ENCODE data around the gene MEF2A.

Gene MEF2A

DNA sequence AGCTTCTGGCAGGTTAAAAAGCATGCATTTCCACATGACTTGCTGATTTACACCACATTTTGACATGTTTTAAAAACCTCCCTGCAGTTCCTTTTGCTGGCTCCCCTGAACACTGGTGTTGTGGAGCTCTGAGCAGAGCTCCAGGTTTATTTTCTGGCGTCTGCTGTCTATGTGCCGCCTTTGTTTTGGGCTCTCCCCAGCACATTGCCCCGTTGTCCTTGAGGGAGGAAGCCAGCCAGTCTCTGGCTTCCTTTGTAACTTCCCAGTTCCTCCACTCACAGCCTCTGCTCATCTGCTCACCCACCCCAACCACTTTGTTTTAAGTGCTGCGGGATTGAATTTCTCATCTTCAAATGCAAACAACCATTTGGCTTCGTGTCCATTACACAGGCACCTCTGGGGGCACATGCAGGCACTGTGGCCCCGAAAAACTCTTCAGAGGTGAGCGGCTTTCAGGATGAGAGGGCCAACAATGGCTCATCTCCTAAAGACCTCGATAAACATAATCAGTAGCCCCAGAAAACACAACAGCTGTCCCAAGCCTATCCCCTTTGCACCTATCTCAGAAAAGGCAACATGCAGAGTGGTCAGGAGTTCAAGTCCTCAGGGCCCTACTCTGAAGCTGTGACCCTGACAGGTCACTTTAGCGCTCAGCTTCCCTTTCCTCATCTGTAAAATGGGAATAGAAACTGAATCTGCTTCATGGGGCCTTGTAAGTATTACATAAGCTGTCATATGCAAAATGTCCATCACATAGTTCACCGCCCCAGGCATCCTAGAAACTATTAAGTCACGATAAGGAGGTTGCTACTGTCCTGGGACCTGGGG lies 1.3 kb upstream of the MEF2A start:
- no peak for DNase-seq

DNA sequence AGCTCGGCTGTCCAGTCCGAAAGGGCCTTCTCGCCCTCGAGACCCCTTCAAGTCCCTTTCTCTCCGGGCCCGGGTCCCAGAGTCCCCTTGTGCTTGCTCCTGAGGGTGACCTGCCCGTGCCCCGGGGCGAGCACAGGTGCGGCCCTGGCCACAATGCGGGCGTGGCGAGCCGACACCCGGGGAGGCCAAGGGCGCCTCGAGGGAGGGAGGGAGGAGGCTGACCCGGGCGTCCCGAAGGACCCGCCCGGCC lies 810 bp upstream of the MEF2A start:
- no peak for DNase-seq

DNA sequence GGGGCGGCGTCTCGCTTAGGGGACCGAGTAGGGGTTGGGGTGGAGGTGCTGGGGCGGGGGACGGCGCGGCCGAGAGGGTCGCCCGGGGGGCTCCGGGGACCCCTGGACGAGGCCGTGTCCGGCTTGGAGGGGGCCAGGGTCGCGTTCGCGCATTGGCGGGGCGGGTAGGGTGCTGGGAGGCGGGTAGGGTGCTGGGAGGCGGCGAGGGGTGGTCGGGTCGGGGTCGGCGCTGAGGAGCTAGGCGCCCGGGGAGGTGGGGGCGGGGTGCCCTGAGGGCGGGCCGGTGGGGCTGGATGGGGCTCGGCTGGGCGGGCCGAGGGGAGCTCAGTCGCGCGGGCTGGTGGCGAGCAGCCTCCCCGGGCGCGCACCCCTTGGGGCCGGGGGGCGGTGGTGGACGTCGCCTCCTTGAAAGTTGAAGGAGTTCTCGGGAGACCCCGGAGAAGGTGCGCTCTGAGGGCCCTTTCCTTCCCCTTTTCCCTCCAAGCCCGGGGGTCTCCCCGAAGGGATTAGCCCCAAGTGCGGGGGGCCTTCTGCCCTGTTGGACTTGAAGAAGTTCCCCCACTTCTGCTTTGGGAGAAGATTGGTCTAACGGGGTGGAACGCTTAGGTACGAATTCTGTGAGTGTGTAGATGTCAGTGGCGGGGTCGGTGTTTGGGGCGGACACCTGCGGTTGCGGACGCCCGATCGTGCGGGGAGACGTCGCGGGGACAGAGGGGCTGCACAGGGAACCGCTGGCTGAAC lies 543 bp downstream of the MEF2A start:
- no peak for DNase-seq

DNA sequence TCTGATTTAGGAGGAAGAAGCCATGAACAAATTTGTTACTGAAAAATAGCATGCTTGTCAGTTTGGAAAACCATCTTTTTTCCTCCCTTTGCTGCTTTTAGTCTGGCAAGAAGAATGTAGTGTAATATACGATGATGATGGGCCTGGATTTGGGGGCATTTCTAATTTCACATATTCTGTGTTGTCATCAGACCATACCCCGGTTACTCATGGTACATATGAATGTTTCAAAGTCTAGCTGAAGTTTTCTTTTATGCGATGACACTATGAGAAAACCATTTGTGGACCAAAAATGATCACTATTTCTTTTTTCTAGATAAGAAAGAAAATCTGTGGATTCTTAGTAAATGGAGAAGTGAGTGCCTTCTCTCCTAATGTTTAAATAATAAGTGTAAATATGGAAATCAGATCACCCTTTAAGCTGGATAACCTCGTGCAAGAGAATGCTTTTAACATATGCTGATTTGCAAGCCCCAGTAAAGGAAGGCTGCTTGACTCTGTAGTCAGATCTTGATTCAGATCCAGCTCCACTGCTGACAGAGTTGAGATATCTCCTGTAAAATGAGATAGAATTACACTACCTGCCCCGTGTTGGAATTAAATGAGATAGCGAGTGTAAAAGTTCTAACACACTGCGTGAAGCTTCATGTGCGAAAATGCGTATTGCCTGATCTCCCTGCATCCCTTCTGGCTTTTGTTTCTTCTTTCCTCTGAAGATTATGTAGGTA lies 3.0 kb downstream of the MEF2A start:
- DNase-seq = no peak

DNA sequence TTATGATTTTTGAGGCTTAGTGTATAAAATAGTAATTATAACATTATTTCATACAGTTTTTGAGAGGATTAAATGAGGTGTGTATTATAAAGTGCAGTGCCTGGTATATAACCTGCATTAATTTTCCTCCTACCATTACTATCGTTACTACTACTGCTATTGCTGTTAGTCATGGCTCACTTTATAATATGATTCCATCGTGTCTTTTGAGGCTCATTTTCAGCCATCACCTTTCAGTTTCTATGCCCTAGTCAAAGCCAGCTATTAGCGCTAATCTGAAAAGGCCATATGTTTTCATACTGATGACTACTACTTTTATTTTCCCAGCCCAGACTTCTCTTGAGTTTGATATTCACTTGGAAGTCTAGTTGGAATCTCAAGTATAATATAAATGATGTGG lies 5.5 kb downstream of the MEF2A start:
- no peak for DNase-seq

DNA sequence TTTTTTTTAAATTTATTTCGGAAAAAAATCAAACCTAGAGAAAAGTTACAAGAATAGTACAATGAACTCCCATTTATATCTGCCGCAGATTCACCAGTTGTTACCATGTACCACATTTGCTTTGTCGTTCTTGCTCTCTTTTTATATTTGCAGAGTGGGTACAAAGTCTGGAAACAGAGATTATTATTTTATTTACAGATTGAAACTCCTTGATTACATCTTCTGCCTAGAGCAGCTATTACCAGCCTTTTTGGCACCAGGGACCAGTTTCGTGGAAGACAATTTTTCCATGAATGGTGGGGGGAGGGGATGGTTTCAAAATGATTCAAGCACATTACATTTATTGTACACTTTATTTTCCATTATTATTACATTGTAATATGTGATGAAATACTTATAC lies 8.3 kb downstream of the MEF2A start:
- DNase-seq = no peak

DNA sequence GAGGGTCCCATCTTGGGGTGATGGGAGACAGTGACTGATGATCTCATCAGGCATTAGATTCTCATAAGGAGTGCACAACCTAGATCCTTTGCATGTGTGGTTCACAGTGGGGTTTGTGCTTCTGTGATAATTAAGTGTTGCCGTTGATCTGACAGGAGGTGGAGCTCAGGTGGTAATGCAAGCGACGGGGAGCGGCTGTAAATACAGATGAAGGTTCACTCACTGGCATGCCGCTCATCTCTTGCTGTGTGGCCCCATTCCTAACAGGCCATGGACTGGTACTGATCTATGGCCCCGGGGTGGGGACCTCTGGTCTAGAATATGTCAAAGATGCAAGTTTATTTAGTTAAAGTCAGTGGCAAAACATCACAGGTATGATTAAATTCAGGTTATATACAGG lies 8.7 kb downstream of the MEF2A start:
- DNase-seq = peak; percentile 21 to 68

DNA sequence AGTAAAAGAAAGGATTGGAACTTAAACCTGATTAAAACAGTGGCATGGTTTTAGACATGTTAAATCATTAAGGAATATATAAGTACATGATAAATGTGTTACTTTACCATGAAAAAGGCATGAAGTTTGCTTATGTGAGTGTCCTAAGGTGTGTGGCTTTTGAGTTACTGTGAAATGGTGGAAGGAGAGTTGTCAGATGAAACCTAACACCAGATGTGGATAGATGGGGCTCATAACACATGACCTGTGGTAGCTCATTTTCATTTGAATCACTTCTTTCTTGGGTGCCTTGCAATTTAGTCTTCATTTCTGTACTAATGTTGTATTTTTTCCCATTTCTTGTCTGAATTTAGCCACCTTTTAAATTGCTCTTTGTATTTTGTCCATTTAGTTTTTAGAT lies 13.0 kb downstream of the MEF2A start:
- no peak for DNase-seq

DNA sequence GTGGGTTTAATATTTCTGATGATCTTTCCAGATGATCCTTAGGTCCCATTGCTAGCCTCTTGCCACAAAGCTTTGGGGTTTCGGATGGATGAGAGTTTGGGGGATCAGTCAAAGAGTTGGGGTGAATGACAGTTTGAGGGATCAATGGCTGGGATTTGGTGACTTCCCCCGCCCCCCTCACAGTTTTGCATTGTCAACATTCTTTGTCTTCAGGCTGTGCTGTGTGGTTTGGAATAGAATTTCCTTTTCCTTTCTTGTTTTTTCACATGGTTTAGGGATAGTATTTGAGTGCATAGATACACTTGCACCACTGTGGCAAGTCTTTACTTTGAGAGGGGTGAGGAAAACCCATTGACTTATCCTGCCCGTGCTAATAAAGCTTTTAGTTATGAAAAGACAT lies 14.3 kb downstream of the MEF2A start:
- DNase-seq = no peak

DNA sequence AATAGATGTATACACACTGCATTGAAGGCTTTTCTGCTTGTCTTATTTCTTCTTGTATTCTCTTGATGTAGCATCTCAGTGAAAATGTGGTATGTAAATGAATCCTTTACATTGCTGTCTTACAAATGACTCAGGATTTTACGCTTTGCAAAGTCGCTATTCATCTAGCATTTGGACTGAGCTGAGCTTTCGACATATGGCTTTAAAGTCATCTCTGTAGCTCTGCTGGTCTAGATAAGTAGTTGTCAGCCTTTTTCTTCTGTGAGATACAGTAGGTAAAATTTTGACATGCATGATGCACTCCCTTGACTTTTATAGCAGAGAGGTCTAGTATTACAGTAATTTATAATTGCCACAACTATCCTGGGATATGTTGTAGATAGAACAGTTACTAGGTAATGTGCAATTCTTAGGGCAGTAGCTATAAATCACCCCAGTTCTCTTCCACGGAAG lies 16.8 kb downstream of the MEF2A start:
- no peak for DNase-seq

DNA sequence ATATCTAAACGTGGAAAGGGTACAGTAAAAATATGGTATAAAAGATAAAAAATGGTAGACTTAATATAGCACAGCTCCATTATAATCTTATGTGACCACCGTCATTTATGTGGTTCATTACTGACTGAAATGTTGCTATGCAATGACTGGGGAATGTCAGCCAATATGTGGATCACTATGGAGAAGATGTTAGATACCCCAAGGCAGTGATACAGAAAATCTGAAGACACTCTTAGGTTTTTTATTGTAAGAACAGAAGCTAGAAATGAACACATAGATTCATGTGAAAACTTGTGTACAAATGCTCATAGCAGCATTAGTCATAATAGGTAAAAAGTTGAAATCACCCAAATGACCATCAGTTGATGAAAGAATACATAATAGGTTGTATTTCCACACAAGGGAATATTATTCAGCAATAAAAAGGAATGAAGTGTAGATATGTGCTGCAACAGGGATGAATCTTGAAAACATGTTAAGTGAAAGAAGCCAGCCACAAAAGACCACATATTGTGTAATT lies 18.4 kb downstream of the MEF2A start:
- DNase-seq = no peak

DNA sequence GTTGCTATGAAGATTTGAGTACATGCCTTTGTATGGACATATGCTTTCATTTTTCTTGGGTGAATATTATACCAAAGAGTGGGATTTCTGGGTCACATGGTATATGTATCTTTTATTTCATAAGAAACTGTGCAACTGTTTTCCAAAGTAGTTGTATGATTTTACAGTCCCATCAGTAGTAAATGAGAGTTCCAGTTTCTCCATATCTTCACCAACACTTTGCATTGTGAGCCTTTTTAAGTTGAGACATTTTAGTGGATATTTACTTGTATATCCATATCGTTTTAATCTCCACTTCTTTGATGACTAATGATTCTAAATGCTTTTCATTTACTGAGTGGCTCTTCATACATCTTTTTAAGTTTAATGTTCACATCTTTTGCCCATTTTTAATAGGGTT lies 20.3 kb downstream of the MEF2A start:
- no peak for DNase-seq

DNA sequence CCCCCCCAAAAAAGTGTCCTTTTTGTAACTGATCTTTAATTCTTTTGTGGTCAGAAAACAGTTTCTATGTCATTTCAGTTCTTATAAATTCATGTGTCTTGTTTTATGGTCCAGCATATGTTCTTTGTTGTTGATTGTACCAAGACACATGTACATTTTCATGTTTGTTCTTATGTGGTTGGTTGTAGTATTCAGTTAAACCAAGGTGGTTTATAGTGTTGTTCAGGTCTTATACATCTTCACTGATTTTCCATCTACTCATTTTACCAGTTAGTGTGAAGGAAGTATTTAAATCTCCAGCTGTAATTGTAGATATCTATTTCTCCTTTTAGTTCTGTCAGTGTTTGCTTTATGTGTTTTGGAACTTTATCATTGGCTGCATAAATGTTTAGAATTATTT lies 24.0 kb downstream of the MEF2A start:
- no peak for DNase-seq

DNA sequence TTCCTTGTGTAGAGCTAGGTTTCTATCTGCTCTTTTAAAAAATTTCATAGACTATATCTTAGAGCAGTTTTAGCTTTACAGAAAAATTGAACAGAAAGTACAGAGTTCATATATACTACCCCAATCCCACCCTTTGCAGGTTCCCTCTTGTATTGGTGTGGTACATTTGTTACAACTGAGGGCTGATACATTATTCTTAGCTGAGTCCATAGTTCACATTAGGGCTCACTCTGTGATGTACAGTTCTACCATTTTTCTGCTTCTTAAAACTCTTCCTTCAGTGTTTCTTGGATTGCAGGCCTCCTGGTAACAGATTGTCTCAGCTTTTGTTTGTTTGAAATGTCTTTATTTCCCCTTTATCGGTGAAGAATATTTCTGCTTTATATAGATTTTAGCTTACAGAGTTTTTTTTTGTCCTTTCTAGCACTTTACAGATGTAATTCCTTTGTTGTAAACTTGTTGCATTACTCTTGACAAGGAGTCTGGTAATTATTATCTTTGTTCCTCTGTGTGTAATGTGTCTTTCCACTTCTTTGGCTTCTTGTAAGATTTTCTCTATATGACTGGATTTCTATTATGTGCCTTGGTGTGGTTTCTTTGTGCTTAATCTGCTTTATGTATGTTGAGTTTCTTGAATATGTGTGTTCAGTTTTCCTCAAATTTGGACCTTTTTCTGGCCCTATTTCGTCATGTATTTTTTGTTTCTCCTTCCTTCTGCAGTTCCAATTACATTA lies 25.3 kb downstream of the MEF2A start:
- DNase-seq = no peak

DNA sequence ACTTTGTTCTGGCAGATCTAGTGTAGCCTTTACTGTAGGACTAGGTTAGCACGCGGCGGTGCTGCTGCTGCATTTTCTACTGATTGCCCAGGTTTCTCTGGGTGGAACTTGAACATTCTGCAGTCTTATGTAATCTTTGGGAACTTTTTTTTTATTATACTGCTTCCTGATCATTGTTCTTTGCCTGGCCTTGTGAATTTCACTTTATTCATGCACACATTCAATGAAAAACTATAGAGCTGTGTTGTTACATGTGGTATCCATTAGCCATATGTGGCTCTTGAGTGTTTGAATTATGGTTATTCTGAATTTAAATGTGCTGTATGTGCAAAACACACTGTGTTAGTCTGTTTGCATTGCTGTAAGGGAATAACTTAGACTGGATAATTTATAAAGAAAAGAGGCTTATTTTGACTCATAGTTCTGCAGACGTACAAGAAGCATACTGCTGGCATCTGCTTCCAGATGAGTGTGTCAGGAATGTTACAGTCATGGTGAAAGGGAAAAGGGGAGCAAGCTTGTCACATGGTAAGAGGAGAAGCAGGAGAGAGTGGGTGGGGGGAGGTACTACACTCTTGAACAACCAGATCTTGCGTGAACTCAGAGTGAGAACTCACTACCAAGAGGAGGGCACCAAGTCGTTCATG lies 26.5 kb downstream of the MEF2A start:
- DNase-seq = no peak

DNA sequence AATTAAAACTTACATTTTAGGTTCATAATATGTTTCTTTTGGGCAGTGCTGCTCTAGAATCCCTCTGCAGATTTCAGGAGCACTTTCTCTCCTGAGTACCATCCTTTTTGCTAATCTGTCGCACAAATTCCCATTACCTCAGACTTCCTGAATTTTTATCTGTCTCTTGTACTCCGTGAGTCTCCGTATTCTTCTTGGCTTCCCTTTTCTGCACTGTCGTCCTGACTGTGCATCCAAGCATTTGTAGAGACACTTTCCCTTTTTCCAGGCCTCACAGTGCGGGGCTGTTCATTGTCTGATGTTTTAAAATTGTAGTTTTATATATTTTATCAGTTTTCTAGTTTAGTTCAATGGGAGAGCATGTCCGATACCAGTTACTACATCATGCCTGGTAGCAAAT lies 27.3 kb downstream of the MEF2A start:
- DNase-seq = no peak

DNA sequence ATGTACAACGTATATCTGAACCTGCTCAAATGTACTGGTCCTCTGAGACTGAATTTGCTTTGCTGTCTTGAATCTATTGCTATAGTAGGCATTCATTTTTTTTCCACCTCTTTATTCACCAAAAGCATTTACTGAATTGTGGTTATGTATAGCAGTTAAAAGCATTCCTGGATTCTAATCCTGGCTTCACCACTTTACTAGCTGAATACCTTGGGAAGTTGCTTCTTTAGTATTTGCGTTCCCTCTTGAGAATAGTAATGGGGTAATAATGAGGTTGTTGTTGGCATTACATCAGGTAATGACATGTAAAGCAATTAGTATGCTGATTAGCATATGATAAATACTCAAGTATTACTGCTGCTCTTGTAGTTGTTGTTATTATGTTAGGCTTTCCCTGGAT lies 29.1 kb downstream of the MEF2A start:
- no peak for DNase-seq

DNA sequence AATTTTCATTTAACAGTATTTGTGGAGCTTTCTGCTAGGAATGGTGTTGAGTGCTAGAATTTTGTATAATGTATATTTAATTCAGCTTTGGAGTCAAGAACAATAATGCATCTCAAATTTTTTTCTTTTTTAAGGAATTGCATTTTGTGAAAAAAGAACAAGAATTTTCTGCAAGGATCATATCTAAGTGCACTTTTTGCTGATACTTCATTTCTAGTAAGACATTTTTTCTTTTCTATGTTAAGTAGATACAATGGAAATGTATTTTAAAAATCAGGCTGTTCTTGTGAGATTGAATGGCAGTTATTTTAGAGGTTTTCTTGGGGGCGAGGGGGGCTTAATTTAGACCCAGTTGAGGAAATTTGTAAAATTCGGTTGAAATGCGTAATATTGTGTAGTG lies 32.5 kb downstream of the MEF2A start:
- no peak for DNase-seq

DNA sequence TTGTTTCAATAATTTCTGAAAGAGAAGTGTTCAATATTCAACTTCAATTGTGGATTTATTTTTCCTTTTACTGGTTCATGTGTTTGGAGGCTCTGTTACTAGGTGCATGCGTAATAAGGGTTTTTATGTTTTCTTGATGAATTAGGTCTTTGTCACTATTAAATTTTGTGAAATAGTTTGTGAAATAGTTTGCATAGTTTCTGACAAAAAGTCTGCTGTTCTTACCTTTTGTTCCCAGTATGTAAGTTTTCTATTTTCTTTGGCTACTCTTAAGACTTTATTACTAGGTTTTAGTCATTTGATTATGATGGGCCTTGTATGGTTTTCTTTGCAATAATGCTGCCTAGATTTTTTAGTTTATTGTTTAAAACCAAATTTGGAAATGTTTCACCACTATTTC lies 38.0 kb downstream of the MEF2A start:
- DNase-seq = no peak

DNA sequence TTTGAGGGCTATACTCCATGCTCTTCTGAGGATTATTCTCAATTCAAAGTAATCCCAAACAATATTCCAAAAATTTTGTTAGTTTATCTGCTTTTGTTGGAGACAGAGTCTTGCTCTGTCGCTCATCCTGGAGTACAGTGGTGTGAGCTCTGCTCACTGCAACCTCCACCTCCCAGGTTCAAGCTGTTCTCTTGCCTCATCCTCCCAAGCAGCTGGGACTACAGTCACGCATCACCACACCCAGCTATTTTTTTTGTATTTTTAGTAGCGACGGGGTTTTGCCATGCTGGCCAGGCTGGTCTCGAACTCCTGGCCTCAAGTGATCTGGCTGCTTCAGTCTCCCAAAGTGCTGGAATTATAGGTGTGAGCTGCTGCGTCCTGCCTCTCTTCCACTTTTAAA lies 39.1 kb downstream of the MEF2A start:
- DNase-seq = no peak

DNA sequence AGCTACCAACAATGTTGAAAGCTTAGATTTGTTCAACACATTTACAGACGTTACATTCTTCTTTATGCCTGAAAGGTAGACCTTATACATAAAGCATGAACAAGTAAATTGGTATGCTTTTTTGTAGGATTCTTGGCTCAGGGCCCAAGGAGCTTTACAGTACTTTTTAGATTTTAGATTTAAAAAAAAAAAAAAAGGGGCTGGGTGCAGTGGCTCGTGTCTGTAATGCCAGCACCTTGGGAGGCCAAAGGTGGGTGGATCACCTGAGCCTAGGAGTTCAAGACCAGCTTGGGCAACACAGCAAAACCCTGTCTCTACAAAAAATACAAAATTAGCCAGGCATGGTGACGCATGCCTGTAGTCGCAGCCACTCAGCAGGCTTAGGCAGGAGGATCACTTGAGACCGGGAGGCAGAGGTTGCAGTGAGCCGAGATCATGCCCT lies 39.7 kb downstream of the MEF2A start:
- no peak for DNase-seq

DNA sequence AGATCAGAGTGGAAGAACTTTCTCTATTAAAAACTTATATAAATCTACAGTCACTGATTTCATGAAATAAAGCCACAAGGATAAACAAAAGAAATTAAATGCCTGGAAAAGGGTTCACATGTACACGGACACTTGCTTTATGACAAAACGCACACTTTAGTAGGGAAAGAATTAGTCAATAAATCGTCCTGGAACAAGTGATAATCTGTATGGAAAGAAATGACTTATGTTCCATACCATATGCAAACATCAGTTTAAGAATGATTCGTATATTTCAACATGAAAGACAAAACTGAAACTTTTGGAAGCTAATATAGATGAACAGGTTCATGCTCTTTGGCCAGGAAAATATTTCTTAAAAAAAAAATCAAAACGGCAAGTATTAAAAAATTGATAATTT lies 40.2 kb downstream of the MEF2A start:
- DNase-seq = no peak

DNA sequence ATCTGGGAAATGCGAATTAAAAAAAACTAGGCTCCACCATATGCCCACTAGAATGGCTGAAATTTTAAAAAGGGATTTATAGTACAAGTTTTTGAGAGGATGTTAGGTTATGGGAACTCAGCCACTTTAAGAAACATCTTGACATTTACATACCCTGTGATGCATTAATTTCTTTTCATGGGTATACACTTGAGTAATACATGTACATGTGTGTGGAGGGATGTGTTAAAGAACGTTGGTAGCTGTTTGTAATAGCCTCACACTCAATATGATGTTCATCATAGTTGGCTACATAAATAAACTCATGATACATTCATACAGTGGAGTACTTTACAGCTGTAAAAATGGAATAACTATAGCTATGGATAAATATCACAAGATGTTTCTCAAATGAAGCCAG lies 40.9 kb downstream of the MEF2A start:
- no peak for DNase-seq

Measured in NCI-H2081 (cell line).